ENCODE measurements around the gene RBM14.
"Not testable (repeated sequence)": the region's sequence is repeated elsewhere in the genome, so short reads cannot be mapped to it uniquely, and the experiment has no call there.

The RBM14 gene

DNA sequence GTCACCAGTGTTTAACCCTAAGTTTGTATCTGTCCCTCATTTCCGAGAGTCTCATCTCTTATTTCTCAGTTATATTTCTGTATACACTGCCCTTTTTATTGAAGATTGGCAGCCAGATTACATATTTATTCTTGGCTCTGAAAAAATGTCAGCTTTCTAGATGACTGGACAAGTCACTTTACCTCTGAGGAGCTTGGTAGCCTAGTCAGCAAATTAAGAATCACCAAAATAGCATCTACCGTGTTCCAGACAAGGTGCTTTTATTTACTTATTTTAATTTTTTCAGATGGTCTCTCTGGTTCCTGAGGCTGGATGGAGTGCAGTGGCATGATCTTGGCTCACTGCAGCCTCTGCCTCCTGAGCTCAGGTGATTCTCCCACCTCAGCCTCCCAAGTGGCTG is 16.5 kb downstream of the RBM14 start:
- H3K4me3 ChIP-seq (ENCODE audit: control insufficient read depth, low read depth, low read length): no peak overlapping the region
- no peak for DNase-seq (ENCODE audit: low read depth)
- TF ChIP-seq, protein P1, sequence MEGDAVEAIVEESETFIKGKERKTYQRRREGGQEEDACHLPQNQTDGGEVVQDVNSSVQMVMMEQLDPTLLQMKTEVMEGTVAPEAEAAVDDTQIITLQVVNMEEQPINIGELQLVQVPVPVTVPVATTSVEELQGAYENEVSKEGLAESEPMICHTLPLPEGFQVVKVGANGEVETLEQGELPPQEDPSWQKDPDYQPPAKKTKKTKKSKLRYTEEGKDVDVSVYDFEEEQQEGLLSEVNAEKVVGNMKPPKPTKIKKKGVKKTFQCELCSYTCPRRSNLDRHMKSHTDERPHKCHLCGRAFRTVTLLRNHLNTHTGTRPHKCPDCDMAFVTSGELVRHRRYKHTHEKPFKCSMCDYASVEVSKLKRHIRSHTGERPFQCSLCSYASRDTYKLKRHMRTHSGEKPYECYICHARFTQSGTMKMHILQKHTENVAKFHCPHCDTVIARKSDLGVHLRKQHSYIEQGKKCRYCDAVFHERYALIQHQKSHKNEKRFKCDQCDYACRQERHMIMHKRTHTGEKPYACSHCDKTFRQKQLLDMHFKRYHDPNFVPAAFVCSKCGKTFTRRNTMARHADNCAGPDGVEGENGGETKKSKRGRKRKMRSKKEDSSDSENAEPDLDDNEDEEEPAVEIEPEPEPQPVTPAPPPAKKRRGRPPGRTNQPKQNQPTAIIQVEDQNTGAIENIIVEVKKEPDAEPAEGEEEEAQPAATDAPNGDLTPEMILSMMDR (IDR thresholded peaks at IDR 0.05; ENCODE audit: control insufficient read depth, insufficient read depth, low read depth, low read length, missing control alignments): no peak

DNA sequence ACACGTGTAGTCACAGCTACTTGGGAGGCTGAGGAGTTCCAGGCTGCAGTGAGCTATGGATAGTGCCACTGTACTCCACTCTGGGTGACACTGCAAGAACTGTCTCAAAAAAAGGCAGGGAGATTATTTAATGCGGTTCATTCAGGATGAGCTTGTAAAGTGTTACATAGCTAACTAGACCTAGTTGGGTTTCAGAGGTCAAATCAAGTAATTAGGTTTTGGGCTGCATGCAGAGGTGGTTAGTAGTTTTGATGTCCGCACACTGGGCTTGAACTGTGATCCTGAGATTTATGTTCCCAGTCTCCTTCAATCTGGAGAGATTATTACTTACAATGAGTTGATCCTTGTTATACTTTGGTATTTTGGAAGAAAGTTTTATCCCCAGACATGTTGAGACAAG is 20.0 kb downstream of the RBM14 start:
- H3K4me3 ChIP-seq (ENCODE audit: control insufficient read depth, low read depth, low read length): no peak overlapping the region
- DNase-seq (ENCODE audit: low read depth): no peak
- TF ChIP-seq, protein P1 (IDR thresholded peaks at IDR 0.05; ENCODE audit: control insufficient read depth, insufficient read depth, low read depth, low read length, missing control alignments): no peak

DNA sequence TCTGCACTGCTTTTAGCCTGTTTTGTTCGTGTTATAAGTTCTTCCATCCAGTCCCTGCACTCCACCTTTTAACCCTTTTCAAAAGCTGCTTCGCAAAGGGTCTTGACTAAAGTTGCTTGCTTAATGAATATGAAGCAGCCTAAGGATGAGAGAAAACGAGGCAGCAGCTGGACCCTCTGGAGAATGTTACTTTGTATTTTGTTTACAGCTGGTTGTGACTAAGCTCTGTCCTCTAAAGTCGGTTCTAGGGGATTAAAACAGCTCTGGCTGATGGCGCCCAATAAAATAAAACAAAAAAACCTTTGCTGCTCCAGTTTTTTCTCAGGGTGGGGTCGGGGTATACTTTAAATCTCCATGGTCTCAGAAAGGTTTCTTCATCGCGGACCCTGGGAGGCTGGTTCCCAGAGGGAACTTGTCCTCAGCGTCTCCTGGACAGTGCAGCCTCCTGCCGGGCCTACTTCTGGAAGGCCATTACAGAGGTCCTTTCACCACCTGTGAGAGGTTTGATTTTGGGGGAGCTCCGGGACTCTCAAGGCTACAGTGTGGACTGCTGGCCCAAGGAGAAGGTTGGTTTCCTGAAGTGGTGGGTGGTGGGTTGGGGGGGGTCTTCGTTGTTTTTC is 21.2 kb downstream of the RBM14 start:
- TF ChIP-seq, protein P1 (IDR thresholded peaks at IDR 0.05; ENCODE audit: control insufficient read depth, insufficient read depth, low read depth, low read length, missing control alignments): no peak
- DNase-seq (ENCODE audit: low read depth): no peak
- H3K4me3 ChIP-seq (ENCODE audit: control insufficient read depth, low read depth, low read length): peak overlapping the region; percentile 44

DNA sequence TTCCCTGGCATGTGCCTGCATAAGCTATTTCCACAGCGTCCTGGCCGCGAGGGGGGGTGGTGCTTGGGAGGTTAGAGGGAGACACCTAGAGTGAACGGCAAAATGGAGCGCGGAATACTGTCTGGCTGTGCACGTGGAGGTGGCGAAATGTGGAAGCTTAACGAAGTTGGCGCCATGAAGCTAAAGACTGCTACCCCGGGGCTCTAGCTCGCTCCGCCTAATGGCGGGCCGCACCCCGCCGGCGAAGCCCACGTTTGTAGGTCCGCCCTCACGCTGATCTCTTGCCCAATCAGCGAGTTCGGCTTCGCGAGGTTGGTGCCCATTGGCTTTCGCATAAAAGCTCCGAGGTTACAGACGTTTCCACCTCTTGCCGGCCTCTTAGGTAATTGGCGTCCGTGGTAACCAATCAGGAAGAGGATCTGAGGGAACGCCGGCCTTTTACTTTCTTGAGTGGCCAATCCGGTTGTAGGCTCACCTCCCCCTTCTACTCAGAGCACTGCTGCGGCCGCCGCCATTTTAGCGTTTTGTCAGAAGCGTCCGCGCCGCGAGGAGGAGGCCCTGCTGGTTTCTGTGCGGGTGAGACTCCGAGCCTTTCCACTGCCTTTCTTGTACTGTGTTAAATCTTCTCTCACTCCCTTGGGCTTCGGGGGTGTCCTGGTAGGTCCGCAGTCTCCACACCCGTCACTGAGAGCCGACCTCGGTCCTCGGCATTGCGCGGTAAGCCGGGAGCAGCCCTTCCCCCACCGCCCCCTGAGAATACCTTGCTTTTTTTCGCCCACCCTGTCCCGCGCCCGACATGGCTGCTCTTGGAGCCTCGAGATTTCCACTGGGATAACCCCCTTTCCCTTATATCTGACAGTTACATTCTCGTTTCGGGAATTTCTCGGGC is 22.0 kb downstream of the RBM14 start, which contains the start of gene RBM4:
TSS of gene RBM4 (plus strand) at position 527 of the 889 bp plus-strand sequence. CDS start 1,009 bp downstream, outside the sequence.
- TF ChIP-seq, protein P1 (IDR thresholded peaks at IDR 0.05; ENCODE audit: control insufficient read depth, insufficient read depth, low read depth, low read length, missing control alignments): peak; percentile 13
- DNase-seq (ENCODE audit: low read depth): peak; percentile 100
- peak within 1 kb of the TSS; percentile 66 for H3K4me3 ChIP-seq (ENCODE audit: control insufficient read depth, low read depth, low read length)

DNA sequence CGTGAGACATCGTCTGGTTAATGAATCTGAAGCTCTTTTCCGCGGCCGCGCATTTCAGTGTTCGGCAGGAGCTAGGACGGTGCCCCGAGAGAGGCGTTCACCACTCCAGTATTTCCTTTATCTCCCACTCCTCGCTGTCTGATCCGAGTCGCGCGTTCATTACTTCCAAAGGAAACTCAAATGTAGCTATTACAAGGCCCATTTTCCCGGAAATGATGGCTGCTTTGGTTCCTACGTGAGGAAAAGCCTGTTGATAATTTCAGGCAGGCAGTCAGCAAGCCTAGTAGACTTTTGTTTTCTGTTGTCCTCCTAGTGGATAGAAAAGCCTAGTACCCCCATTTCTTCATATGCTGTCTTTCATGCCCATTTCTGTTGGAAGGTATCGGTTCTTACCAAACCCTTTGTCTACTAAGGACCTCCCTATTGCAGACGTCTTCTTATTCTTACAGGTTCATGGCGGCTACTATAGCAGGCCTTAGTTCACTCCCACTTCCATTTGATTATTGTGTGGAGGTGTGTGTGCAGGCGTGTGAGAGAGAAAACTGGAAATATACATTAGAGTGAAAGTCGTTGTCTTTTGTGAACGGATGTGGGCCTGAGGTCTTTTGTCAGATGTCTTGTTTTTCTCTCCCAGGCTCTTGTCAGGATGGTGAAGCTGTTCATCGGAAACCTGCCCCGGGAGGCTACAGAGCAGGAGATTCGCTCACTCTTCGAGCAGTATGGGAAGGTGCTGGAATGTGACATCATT is 22.8 kb downstream of the RBM14 start:
- H3K4me3 ChIP-seq (ENCODE audit: control insufficient read depth, low read depth, low read length): peak overlapping the region; percentile 66
- peak; percentile 7 for DNase-seq (ENCODE audit: low read depth)
- TF ChIP-seq, protein P1 (IDR thresholded peaks at IDR 0.05; ENCODE audit: control insufficient read depth, insufficient read depth, low read depth, low read length, missing control alignments): no peak

DNA sequence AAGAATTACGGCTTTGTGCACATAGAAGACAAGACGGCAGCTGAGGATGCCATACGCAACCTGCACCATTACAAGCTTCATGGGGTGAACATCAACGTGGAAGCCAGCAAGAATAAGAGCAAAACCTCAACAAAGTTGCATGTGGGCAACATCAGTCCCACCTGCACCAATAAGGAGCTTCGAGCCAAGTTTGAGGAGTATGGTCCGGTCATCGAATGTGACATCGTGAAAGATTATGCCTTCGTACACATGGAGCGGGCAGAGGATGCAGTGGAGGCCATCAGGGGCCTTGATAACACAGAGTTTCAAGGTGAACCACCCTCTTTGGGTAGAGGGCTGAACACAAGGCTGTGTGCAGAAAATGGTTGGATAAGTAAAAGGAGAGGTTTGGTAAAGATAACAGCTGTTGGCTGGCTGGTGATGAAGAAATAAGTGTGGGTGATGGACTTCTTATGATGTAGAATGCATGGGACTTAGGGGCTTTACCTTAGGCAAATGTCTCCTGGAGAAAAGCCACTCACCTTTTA is 23.4 kb downstream of the RBM14 start:
- not testable (repeated sequence) for DNase-seq (ENCODE audit: low read depth)
- peak overlapping the region; percentile 66 for H3K4me3 ChIP-seq (ENCODE audit: control insufficient read depth, low read depth, low read length)

Data from AG09309 (cell line).